Activated CD8-positive, alpha-beta T cell treated with anti-CD3 and anti-CD28 coated beads for 36 hours (primary cell): ENCODE measurements around the gene PDIA2. TPM values are rescaled to one million over a fixed set of nuclear protein-coding genes. Genes with fewer than 3 reads are reported as not detected.

Experiments
- ATAC-seq: fragments of 200-7000 bp; cut with Tn5 transposase; one replicate; pipeline ENCODE4 v1.10.0; 2021; ENCODE audit warnings: mild to moderate bottlenecking, moderate library complexity
- CTCF ChIA-PET: fragments of 350-600 bp; sonication (Branson Sonifier 250); formaldehyde crosslinking; loops from one replicate; lab custom pipeline; 2021; ENCODE audit warnings: antibody characterized with exemption; lab: Charles Lee
- POLR2A ChIA-PET: fragments of 350-600 bp; sonication (Branson Sonifier 250); formaldehyde crosslinking; loops from one replicate; lab custom pipeline; 2021; ENCODE audit warnings: antibody characterized with exemption; lab: Charles Lee
- DNase-seq: peaks from one replicate; pipeline ENCODE4 v3.0.0-alpha.2; 2020
- H3K27ac Mint-ChIP-seq: one replicate; pipeline ENCODE4 v1.8.0; 2021; ENCODE audit warnings: mild to moderate bottlenecking, mixed read lengths
- H3K27me3 Mint-ChIP-seq: one replicate; pipeline ENCODE4 v1.8.0; 2021; ENCODE audit warnings: mixed read lengths
- H3K36me3 Mint-ChIP-seq: one replicate; pipeline ENCODE4 v1.8.0; 2021; ENCODE audit warnings: low read depth, mixed read lengths
- H3K4me1 Mint-ChIP-seq: one replicate; pipeline ENCODE4 v1.8.0; 2021; ENCODE audit warnings: low read depth, mixed read lengths
- H3K4me3 Mint-ChIP-seq: one replicate; pipeline ENCODE4 v1.8.0; 2021; ENCODE audit warnings: mild to moderate bottlenecking, moderate library complexity, mixed read lengths
- H3K9me3 Mint-ChIP-seq: one replicate; pipeline ENCODE4 v1.8.0; 2021; ENCODE audit warnings: mixed read lengths
- CTCF ChIP-seq: fragments of 200-600 bp; IDR thresholded peaks from one replicate; pipeline ENCODE4 v1.8.0; 2022; ENCODE audit warnings: antibody characterized with exemption, mild to moderate bottlenecking
- intact Hi-C: fragments of 100-400 bp; cut with micrococcal nuclease; formaldehyde crosslinking; loops from one replicate; pipeline ENCODE4 v1.10.0; 2022
- total RNA-seq, 2 experiments: library from RNA; stranded (reverse); gene quantifications; one replicate each; pipeline ENCODE4 v1.2.3, GENCODE V29; 2021

The PDIA2 gene
- total RNA-seq, 2 experiments from 2014 or later = not detected

- intact Hi-C loops = no loop called here
These were observed 24.8 kb downstream of the PDIA2 start for GRCh38 chr16:307691-308312.

GRCh38 chr16:309476-309875 lies 26.5 kb downstream of the PDIA2 start:
- POLR2A ChIA-PET = interaction anchor here (1.0 to 1.1 kb wide), 2 partner anchors 14 to 41 kb away, joined by 3 read pairs; no protein-coding TSS in a partner anchor
- Mint-ChIP-seq H3K4me1 (peaks cover 14% of the 10 kb centered on the region), H3K36me3 (peaks cover 5% of the 10 kb centered on the region), H3K27ac (no peak overlapping the region), H3K9me3 (no peaks in the 10 kb centered on the region), H3K27me3 (no peaks in the 10 kb centered on the region), H3K4me3 (no peak overlapping the region)
- intact Hi-C loops = no loop called here
- no peak for TF ChIP-seq CTCF
- DNase-seq (peak; percentile 40), ATAC-seq (peak; percentile 83)
- CTCF ChIA-PET = interaction anchor here (1.0 to 1.3 kb wide), 4 partner anchors 12 to 104 kb away, joined by 3 to 4 read pairs (median 3); no protein-coding TSS in a partner anchor

More at GRCh38 chr16:307691-308312, 24.8 kb downstream of the PDIA2 start:
- no peaks in the 10 kb centered on the region for H3K9me3 Mint-ChIP-seq
- ATAC-seq (peak; percentile 49), DNase-seq (peak; percentile 35)
- no peak for TF ChIP-seq CTCF
- CTCF ChIA-PET = no interaction called here
- peaks cover 14% of the 10 kb centered on the region for H3K4me1 Mint-ChIP-seq
- H3K36me3 Mint-ChIP-seq = peaks cover 12% of the 10 kb centered on the region
- H3K27me3 Mint-ChIP-seq = no peaks in the 10 kb centered on the region
- POLR2A ChIA-PET = no interaction called here
- H3K27ac Mint-ChIP-seq = no peak overlapping the region
- H3K4me3 Mint-ChIP-seq = no peak overlapping the region

- intact Hi-C loops = no loop called here
- peaks cover 6% of the 10 kb centered on the region for H3K36me3 Mint-ChIP-seq
- H3K4me3 Mint-ChIP-seq = no peak overlapping the region
- no peak for DNase-seq
- no peaks in the 10 kb centered on the region for H3K9me3 Mint-ChIP-seq
- TF ChIP-seq CTCF = no peak
- ChIA-PET POLR2A (no interaction called here), CTCF (no interaction called here)
- H3K27me3 Mint-ChIP-seq = no peaks in the 10 kb centered on the region
- no peak for ATAC-seq
- peaks cover 17% of the 10 kb centered on the region for H3K4me1 Mint-ChIP-seq
- no peak overlapping the region for H3K27ac Mint-ChIP-seq
These were observed 28.8 kb downstream of the PDIA2 start for GRCh38 chr16:311725-312124.

GRCh38 chr16:314351-314750 lies 31.4 kb downstream of the PDIA2 start:
- CTCF ChIA-PET = no interaction called here

More at GRCh38 chr16:314351-314750, 31.4 kb downstream of the PDIA2 start:
- no peak overlapping the region for H3K27ac Mint-ChIP-seq
- TF ChIP-seq CTCF = no peak
- peaks cover 7% of the 10 kb centered on the region for H3K36me3 Mint-ChIP-seq
- ATAC-seq (no peak), DNase-seq (no peak)
- no peak overlapping the region for H3K4me3 Mint-ChIP-seq
- H3K27me3 Mint-ChIP-seq = no peaks in the 10 kb centered on the region
- no peaks in the 10 kb centered on the region for H3K9me3 Mint-ChIP-seq
- peaks cover 19% of the 10 kb centered on the region for H3K4me1 Mint-ChIP-seq
- intact Hi-C loops = no loop called here
- POLR2A ChIA-PET = no interaction called here
